Stomach (tissue), 4 donors: ENCODE data around the gene AQR.

ENCODE experiments used
- POLR2A ChIP-seq, 4 donors: fragments of 450-650 bp; IDR thresholded peaks; one replicate each; pipeline ENCODE4 v1.6.1; 2016; ENCODE audit warnings: antibody characterized with exemption in 4 of 4, control low read depth in 2 of 4, mild to moderate bottlenecking in 1 of 4, moderate library complexity in 1 of 4
- TF ChIP-seq, protein P1 (sequence below), 7 experiments: fragments of 450-650 bp in 4 of 7; fragments of 200-600 bp in 3 of 7; sonication (generic) in 3 of 7; IDR thresholded peaks; one replicate each; pipeline ENCODE4 v1.5.1; 2016 to 2019; ENCODE audit warnings: antibody characterized with exemption in 7 of 7, control low read depth in 2 of 7, mild to moderate bottlenecking in 1 of 7

DNA sequence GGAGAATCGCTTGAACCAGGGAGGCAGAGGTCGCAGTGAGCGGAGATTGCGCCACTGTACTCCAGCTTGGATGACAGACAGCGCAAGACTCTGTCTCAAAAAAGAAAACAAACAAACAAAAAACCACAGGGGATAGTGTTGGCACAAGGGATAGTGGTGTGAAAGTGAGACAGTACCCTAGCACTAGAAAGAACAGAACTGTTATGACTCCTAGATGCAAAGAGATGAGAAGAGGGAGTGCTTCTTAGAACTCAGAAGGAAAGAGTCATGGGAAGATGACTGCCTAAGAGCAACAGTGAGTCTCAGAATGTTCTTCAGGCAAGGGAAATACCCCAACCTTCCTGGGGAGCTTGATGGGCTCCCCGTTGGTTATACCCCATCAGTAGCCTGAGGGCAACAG, 36.4 kb upstream of the AQR start:
- TF ChIP-seq, protein P1, sequence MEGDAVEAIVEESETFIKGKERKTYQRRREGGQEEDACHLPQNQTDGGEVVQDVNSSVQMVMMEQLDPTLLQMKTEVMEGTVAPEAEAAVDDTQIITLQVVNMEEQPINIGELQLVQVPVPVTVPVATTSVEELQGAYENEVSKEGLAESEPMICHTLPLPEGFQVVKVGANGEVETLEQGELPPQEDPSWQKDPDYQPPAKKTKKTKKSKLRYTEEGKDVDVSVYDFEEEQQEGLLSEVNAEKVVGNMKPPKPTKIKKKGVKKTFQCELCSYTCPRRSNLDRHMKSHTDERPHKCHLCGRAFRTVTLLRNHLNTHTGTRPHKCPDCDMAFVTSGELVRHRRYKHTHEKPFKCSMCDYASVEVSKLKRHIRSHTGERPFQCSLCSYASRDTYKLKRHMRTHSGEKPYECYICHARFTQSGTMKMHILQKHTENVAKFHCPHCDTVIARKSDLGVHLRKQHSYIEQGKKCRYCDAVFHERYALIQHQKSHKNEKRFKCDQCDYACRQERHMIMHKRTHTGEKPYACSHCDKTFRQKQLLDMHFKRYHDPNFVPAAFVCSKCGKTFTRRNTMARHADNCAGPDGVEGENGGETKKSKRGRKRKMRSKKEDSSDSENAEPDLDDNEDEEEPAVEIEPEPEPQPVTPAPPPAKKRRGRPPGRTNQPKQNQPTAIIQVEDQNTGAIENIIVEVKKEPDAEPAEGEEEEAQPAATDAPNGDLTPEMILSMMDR (IDR thresholded peaks at IDR 0.05), result no peak
- no peak for TF ChIP-seq POLR2A (IDR thresholded peaks at IDR 0.05)
